K562 (cell line): Measurements from ENCODE around the gene SMIM45.

Experiments used
- ATAC-seq: fragments of 200-7000 bp; cut with Tn5 transposase; 3 replicates; pipeline ENCODE4 v1.9.1; 2020; ENCODE audit warnings: moderate library complexity
- BruUV-seq: library from RNA; stranded (reverse); fragments of 400-500 nt; replicated peaks from 2 replicates; lab custom pipeline; 2021; lab: Mats Ljungman, UMichigan
- CTCF ChIA-PET: fragments of 300-600 bp; formaldehyde crosslinking; extraction: SDS; loops from one replicate; lab custom pipeline; 2021; ENCODE audit warnings: low intra/inter-chr PET ratio; lab: Yijun Ruan, JAX
- POLR2A ChIA-PET: fragments of 300-600, 350-650 bp; sonication (Branson Sonifier 250); formaldehyde crosslinking; extraction: SDS; loops from one replicate; lab custom pipeline; 2021; ENCODE audit warnings: antibody characterized with exemption, inconsistent platforms; lab: Yijun Ruan, JAX
- DNase-seq, 4 experiments: peaks; one replicate each; pipeline versions ENCODE4 v3.0.0 to v3.0.0-alpha.2; 2011 to 2018; ENCODE audit warnings: low spot score in 3 of 4, mixed read lengths in 3 of 4; ENCODE audit errors: extremely low read depth in 1 of 4
- FAIRE-seq: peaks from 2 replicates; lab custom pipeline; 2011; peaks lifted over from hg19 to GRCh38; lab: Jason Lieb, UNC
- H2AFZ ChIP-seq: 2 replicates; pipeline ENCODE4 v1.6.0; 2011; ENCODE audit warnings: low read depth, low read length, control low read depth, inconsistent platforms
- H3K27ac ChIP-seq: fragments of 200-600 bp; 3 replicates; pipeline ENCODE4 v1.8.0; 2011; ENCODE audit warnings: low read depth, mild to moderate bottlenecking, control low read depth, inconsistent platforms, low read length, moderate library complexity, mixed read lengths; ENCODE audit errors: extremely low read depth
- H3K27me3 ChIP-seq, 2 experiments: fragments of 300-600 bp in 1 of 2; 2 replicates in 1 of 2; 3 replicates in 1 of 2; pipeline versions ENCODE4 v1.6.0 to v1.8.0; 2011; ENCODE audit warnings: inconsistent platforms in 2 of 2, low read length in 2 of 2, mild to moderate bottlenecking in 1 of 2, mixed read lengths in 1 of 2, moderate library complexity in 1 of 2; ENCODE audit not compliant: control insufficient read depth in 2 of 2, insufficient read depth in 2 of 2
- H3K36me3 ChIP-seq: fragments of 300-600 bp; 3 replicates; pipeline ENCODE4 v1.8.0; 2011; ENCODE audit warnings: mild to moderate bottlenecking, low read length, inconsistent platforms; ENCODE audit not compliant: control insufficient read depth, insufficient read depth
- H3K4me1 ChIP-seq, 2 experiments: fragments of 200-600 bp in 1 of 2; replicated peaks in 1 of 2; 2 replicates in 1 of 2; 3 replicates in 1 of 2; pipeline versions ENCODE4 v1.5.1 to v1.8.0; 2011; ENCODE audit warnings: inconsistent platforms in 2 of 2, low read length in 2 of 2, mild to moderate bottlenecking in 1 of 2, mixed read lengths in 1 of 2, moderate library complexity in 1 of 2; ENCODE audit not compliant: control insufficient read depth in 2 of 2, insufficient read depth in 2 of 2
- H3K4me2 ChIP-seq: 2 replicates; pipeline ENCODE4 v1.6.1; 2011; ENCODE audit warnings: low read length, control low read depth, inconsistent platforms, mixed read lengths; ENCODE audit not compliant: insufficient read depth
- H3K4me3 ChIP-seq: fragments of 200-600 bp; sonication (generic), shearing (Covaris generic); 2 replicates; pipeline ENCODE4 v1.5.1; 2016; ENCODE audit warnings: control low read depth, inconsistent platforms
- H3K79me2 ChIP-seq: fragments of 200-600 bp; 3 replicates; pipeline ENCODE4 v1.8.0; 2011; ENCODE audit warnings: low read length, inconsistent platforms; ENCODE audit not compliant: control insufficient read depth, insufficient read depth
- H3K9ac ChIP-seq, 2 experiments: 2 replicates each; pipeline versions ENCODE4 v1.6.0 to v1.6.1; 2011; ENCODE audit warnings: low read depth in 2 of 2, low read length in 2 of 2, control low read depth in 1 of 2, inconsistent platforms in 1 of 2, mild to moderate bottlenecking in 1 of 2, mixed read lengths in 1 of 2; ENCODE audit not compliant: insufficient read depth in 1 of 2
- H3K9me1 ChIP-seq: one replicate; pipeline ENCODE4 v1.6.0; 2011; ENCODE audit warnings: inconsistent platforms, mild to moderate bottlenecking, low read length, moderate library complexity; ENCODE audit not compliant: control insufficient read depth, insufficient read depth
- H3K9me3 ChIP-seq: replicated peaks from 2 replicates; pipeline ENCODE4 v1.5.1; 2011; ENCODE audit warnings: low read depth, low read length, inconsistent platforms; ENCODE audit not compliant: control insufficient read depth, insufficient read depth
- H4K20me1 ChIP-seq: replicated peaks from 2 replicates; pipeline ENCODE4 v1.6.1; 2011; ENCODE audit warnings: low read length, inconsistent platforms, mixed read lengths; ENCODE audit not compliant: control insufficient read depth, insufficient read depth
- E2F6 ChIP-seq, 2 experiments: IDR thresholded peaks; 2 replicates each; pipeline ENCODE4 v1.6.1; 2011; ENCODE audit warnings: borderline replicate concordance in 1 of 2, control low read depth in 1 of 2, low read depth in 1 of 2, low read length in 1 of 2, mild to moderate bottlenecking in 1 of 2, mixed read lengths in 1 of 2, moderate library complexity in 1 of 2; ENCODE audit not compliant: insufficient read depth in 1 of 2, insufficient read length in 1 of 2, poor library complexity in 1 of 2, severe bottlenecking in 1 of 2; ENCODE audit errors: extremely low read depth in 1 of 2
- POLR2G ChIP-seq: fragments of 200-400 bp; formaldehyde crosslinking; IDR thresholded peaks from 2 replicates; pipeline ENCODE4 v1.6.1; 2017; ENCODE audit warnings: low read depth, mild to moderate bottlenecking, antibody characterized with exemption, low read length, moderate library complexity
- VEZF1 ChIP-seq: fragments of 200-800 bp; sonication (Bioruptor generic); IDR thresholded peaks from 2 replicates; pipeline ENCODE4 v1.6.1; 2017; ENCODE audit warnings: missing genetic modification characterization, missing compliant biosample characterization
- WGBS: fragments of 100-300 bp; shearing (Covaris generic); methylation state at CpG from one replicate; pipeline ENCODE4 v1.1.6; 2016; ENCODE audit warnings: low coverage, mixed read lengths; ENCODE audit not compliant: insufficient coverage; ENCODE audit errors: missing lambda C conversion rate; 5-methylcytosine and 5-hydroxymethylcytosine counted together
- in situ Hi-C: fragments of 300-500 bp; cut with MboI; formaldehyde crosslinking; loops from 4 replicates; pipeline ENCODE4 v1.15.0; 2018; ENCODE audit warnings: inconsistent platforms, mixed read lengths
- intact Hi-C: fragments of 100-400 bp; cut with micrococcal nuclease; formaldehyde crosslinking; loops from 2 replicates; pipeline ENCODE4 v1.14.2; 2022

Gene SMIM45

GRCh38 chr22:41976070-41976901, 24.3 kb downstream of the SMIM45 start:
- Histone ChIP-seq H3K27me3 (peaks cover 9 to 58% of the 10 kb centered on the region in 2 experiments; a peak in 4 of 5 replicates), H3K4me3 (no peak overlapping the region), H3K9me3 (no peaks in the 10 kb centered on the region), H3K9me1 (no peaks in the 10 kb centered on the region), H2AFZ (no peak overlapping the region), H3K79me2 (no peaks in the 10 kb centered on the region), H3K4me1 (peaks cover 0 to 11% of the 10 kb centered on the region in 2 experiments; a peak in 2 of 5 replicates), H3K27ac (no peak overlapping the region), H4K20me1 (no peaks in the 10 kb centered on the region), H3K4me2 (no peak overlapping the region), H3K36me3 (no peaks in the 10 kb centered on the region), H3K9ac (no peak overlapping the region)
- 7% methylated on average over 19 of the region's 72 CpGs for WGBS
- intact Hi-C loops (no loop called here), in situ Hi-C loops (no loop called here)
- DNase-seq: peak in 2 of 4 experiments; percentile 72 to 74
- POLR2A ChIA-PET: interaction anchor here (0.6 kb wide), 1 partner anchor 277 kb away, joined by 3 read pairs; the partner anchor contains the start of gene MEI1
- no TSS peak for BruUV-seq
- TF ChIP-seq VEZF1 (peak; percentile 23; the same call in 1 of the 2 replicates), E2F6 (IDR thresholded peaks at IDR 0.05; ENCODE audit: borderline replicate concordance in 1 of 2, extremely low read depth in 1 of 2, insufficient read depth in 1 of 2, insufficient read length in 1 of 2, low read depth in 1 of 2, low read length in 1 of 2, poor library complexity in 1 of 2, severe bottlenecking in 1 of 2) (peak in 1 of 2 experiments; percentile 23), POLR2G (no peak)
- FAIRE-seq: no peak
- ATAC-seq: no peak
- CTCF ChIA-PET: no interaction called here
